Right lobe of liver (tissue), 6 donors: ENCODE data around the gene BORCS5. TPM values are rescaled to one million over a fixed set of nuclear protein-coding genes. Genes with fewer than 3 reads are reported as not detected.

ENCODE experiments used
- ATAC-seq, 4 donors: fragments of 200-7000 bp; cut with Tn5 transposase; one replicate each; pipeline ENCODE4 v1.9.1; 2020; ENCODE audit warnings: mild to moderate bottlenecking in 4 of 4, moderate library complexity in 4 of 4
- DNase-seq, 3 donors: peaks; one replicate each; pipeline ENCODE4 v3.0.0-alpha.2; 2020
- H3K27ac ChIP-seq, 3 donors: fragments of 200-600 bp; one replicate each; pipeline ENCODE4 v1.8.0; 2022
- H3K27me3 ChIP-seq, 2 donors: fragments of 200-600 bp; one replicate each; pipeline ENCODE4 v1.8.0; 2022
- H3K36me3 ChIP-seq, 4 donors: fragments of 200-600 bp; sonication (generic) in 1 of 4; one replicate each; pipeline versions ENCODE4 v1.5.1 to v1.8.0; 2017 to 2022; ENCODE audit warnings: control low read depth in 1 of 4
- H3K4me1 ChIP-seq, 4 donors: fragments of 200-600 bp; sonication (generic) in 1 of 4; one replicate each; pipeline versions ENCODE4 v1.5.1 to v1.8.0; 2017 to 2022; ENCODE audit warnings: control low read depth in 1 of 4
- H3K4me3 ChIP-seq, 3 donors: fragments of 200-600 bp; one replicate each; pipeline ENCODE4 v1.8.0; 2022
- H3K9me3 ChIP-seq, 4 donors: fragments of 200-600 bp; sonication (generic) in 1 of 4; one replicate each; pipeline versions ENCODE4 v1.5.1 to v1.8.0; 2017 to 2022; ENCODE audit warnings: control low read depth in 1 of 4
- POLR2A ChIP-seq: fragments of 450-650 bp; IDR thresholded peaks from one replicate; pipeline ENCODE4 v1.6.1; 2017; ENCODE audit warnings: antibody characterized with exemption, mild to moderate bottlenecking
- WGBS: methylation state at CpG from one replicate; pipeline ENCODE4 v1.1.6; 2018; ENCODE audit warnings: low coverage, low lambda C conversion rate; ENCODE audit not compliant: insufficient coverage; ENCODE audit errors: missing lambda C conversion rate; 5-methylcytosine and 5-hydroxymethylcytosine counted together
- intact Hi-C, 2 donors: fragments of 100-400 bp; cut with DNase I; formaldehyde crosslinking; loops; one replicate each; pipeline versions ENCODE4 v1.11.2 to v1.14.1; 2022
- total RNA-seq, 6 experiments: library from RNA; depleted of rRNA in 2 of 6; stranded (reverse); fragments of >200 nt in 2 of 6; fragmentation: NEBNext Ultra II Directional in 3 of 6; extraction: Animal tissue kit (Norgen Biotek cat#: 25700) in 3 of 6; gene quantifications; one replicate each; pipeline versions ENCODE4 v1.1.0 to v1.2.4, GENCODE V29; 2016 to 2023
- TF ChIP-seq, protein P1 (sequence below), 4 donors: fragments of 200-600 bp in 3 of 4; fragments of 450-650 bp in 1 of 4; IDR thresholded peaks; one replicate each; pipeline versions ENCODE4 v1.5.1 to v1.8.0; 2016 to 2022; ENCODE audit warnings: antibody characterized with exemption in 4 of 4, mild to moderate bottlenecking in 2 of 4
- donor health status: DM: no; HTN: yes; CAD: no.
- donor health status: DM: no; HTN: no; CAD: no.
- donor health status: DM: no; HTN: no; CAD: no.
- donor health status: DM: no; HTN: yes; CAD: no.
- donor health status: DM: no; HTN: yes; CAD: no.

Gene BORCS5
- total RNA-seq, 6 experiments from 2014 or later = 6.0 to 11.1 (median 8.0) TPM

DNA sequence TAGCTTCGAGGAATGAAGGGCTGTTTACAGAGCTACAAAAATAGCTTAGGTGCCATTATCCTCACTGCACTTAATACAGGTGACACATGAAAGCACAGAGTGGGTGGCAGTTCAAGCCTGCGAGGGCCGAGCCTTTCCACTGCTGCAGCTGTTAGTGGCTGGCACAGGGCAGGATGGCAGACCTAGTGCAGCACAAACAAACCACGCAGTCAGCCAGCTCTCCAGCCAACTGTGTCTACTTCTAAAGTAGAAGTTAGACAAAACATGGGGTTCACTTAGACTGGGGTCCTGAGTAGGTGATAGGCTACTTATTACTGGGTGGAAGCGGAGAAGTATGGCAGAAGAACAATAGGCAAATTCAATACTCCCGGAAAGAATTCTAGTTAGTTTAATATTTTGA is 110.4 kb downstream of the BORCS5 start:
- Histone ChIP-seq H3K27me3 (no peaks in the 10 kb centered on the region), H3K9me3 (no peaks in the 10 kb centered on the region), H3K36me3 (no peaks in the 10 kb centered on the region), H3K27ac (peak overlapping the region in 2 of 3 donors; percentile 19 to 63), H3K4me3 (no peak overlapping the region), H3K4me1 (peaks cover 0 to 8% (median 0%) of the 10 kb centered on the region in 4 donors)
- DNase-seq = peak in 1 of 3 donors; percentile 61
- peak; percentile 53 to 73 (median 64) for ATAC-seq
- no peak for TF ChIP-seq POLR2A
- TF ChIP-seq, protein P1, sequence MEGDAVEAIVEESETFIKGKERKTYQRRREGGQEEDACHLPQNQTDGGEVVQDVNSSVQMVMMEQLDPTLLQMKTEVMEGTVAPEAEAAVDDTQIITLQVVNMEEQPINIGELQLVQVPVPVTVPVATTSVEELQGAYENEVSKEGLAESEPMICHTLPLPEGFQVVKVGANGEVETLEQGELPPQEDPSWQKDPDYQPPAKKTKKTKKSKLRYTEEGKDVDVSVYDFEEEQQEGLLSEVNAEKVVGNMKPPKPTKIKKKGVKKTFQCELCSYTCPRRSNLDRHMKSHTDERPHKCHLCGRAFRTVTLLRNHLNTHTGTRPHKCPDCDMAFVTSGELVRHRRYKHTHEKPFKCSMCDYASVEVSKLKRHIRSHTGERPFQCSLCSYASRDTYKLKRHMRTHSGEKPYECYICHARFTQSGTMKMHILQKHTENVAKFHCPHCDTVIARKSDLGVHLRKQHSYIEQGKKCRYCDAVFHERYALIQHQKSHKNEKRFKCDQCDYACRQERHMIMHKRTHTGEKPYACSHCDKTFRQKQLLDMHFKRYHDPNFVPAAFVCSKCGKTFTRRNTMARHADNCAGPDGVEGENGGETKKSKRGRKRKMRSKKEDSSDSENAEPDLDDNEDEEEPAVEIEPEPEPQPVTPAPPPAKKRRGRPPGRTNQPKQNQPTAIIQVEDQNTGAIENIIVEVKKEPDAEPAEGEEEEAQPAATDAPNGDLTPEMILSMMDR (IDR thresholded peaks at IDR 0.05) = no peak
- intact Hi-C loops = no loop called here
- WGBS = 88% methylated on average over 5 of the region's 6 CpGs

- Histone ChIP-seq H3K4me3 (no peak overlapping the region), H3K36me3 (no peaks in the 10 kb centered on the region), H3K9me3 (no peaks in the 10 kb centered on the region), H3K27me3 (no peaks in the 10 kb centered on the region), H3K4me1 (peaks cover 0 to 8% (median 0%) of the 10 kb centered on the region in 4 donors), H3K27ac (peak overlapping the region in 2 of 3 donors; percentile 19 to 63)
- DNase-seq (peak in 1 of 3 donors; percentile 81), ATAC-seq (peak; percentile 51 to 88 (median 62))
- TF ChIP-seq, protein P1 (IDR thresholded peaks at IDR 0.05) = no peak
- TF ChIP-seq POLR2A = no peak
- WGBS = 65% methylated on average over 13 of the region's 14 CpGs
- intact Hi-C loops = no loop called here
These were observed 110.9 kb downstream of the BORCS5 start for GRCh38 chr12:12467688-12468261.

GRCh38 chr12:12468575-12468974 is 111.7 kb downstream of the BORCS5 start:
- Histone ChIP-seq H3K4me3 (no peak overlapping the region), H3K4me1 (peaks cover 0 to 8% (median 0%) of the 10 kb centered on the region in 4 donors), H3K36me3 (no peaks in the 10 kb centered on the region), H3K9me3 (no peaks in the 10 kb centered on the region), H3K27ac (peak overlapping the region in 1 of 3 donors; percentile 63), H3K27me3 (no peaks in the 10 kb centered on the region)
- TF ChIP-seq POLR2A = no peak
- TF ChIP-seq, protein P1 (IDR thresholded peaks at IDR 0.05) = no peak
- no peak for DNase-seq
- intact Hi-C loops = no loop called here
- ATAC-seq = no peak
- 73% methylated on average over 3 of the region's 3 CpGs for WGBS

GRCh38 chr12:12469386-12469785 is 112.5 kb downstream of the BORCS5 start:
- WGBS = 74% methylated on average over 6 of the region's 7 CpGs

More at GRCh38 chr12:12469386-12469785, 112.5 kb downstream of the BORCS5 start:
- H3K4me3 ChIP-seq = no peak overlapping the region
- no peak for TF ChIP-seq POLR2A
- TF ChIP-seq, protein P1 (IDR thresholded peaks at IDR 0.05) = no peak
- ATAC-seq = no peak
- intact Hi-C loops = no loop called here
- H3K27me3 ChIP-seq = no peaks in the 10 kb centered on the region
- H3K27ac ChIP-seq = no peak overlapping the region
- peaks cover 0 to 3% (median 0%) of the 10 kb centered on the region in 4 donors for H3K36me3 ChIP-seq
- peaks cover 0 to 8% (median 0%) of the 10 kb centered on the region in 4 donors for H3K4me1 ChIP-seq
- H3K9me3 ChIP-seq = no peaks in the 10 kb centered on the region
- no peak for DNase-seq
